Endometrial microvascular endothelial cells (primary cell): ENCODE results near the gene GTF3C4. TPM values are rescaled to one million over a fixed set of nuclear protein-coding genes. Genes with fewer than 3 reads are reported as not detected.

ENCODE experiments used
- in situ Hi-C: cut with HindIII; loops from 2 replicates; pipeline ENCODE4 v1.10.0; 2017; ENCODE audit warnings: low sequenced_read_pairs, low pct_unique_long_range_greater_than_20kb; ENCODE audit errors: inconsistent ontology term
- total RNA-seq: library from RNA; depleted of rRNA; stranded (reverse); fragments of >200 nt; gene quantifications from one replicate; pipeline ENCODE4 v1.2.3, GENCODE V29; 2015; ENCODE audit errors: inconsistent ontology term

Gene GTF3C4
- total RNA-seq, 1 donor from 2014 or later: 16.3 TPM

DNA sequence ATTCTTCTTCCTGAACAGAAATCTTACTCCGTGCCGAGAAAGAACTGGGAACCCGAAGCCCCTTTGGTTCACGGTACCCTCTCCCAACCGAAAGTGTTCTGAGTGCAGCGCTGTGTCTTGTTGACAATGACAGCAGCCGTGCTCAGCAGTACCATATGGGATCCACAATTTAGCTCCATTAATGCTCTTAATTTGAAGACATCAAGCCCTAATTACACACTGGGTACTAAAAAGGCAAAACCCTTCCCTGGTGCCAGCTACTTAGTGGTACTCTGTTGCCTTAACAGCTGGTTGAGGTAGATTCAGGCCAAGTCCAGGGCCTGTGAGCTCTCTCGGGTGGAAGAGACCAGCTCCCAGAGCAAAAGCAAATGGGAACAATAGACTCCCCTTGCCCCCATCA lies 25.0 kb upstream of the GTF3C4 start:
- in situ Hi-C loops: no loop called here

DNA sequence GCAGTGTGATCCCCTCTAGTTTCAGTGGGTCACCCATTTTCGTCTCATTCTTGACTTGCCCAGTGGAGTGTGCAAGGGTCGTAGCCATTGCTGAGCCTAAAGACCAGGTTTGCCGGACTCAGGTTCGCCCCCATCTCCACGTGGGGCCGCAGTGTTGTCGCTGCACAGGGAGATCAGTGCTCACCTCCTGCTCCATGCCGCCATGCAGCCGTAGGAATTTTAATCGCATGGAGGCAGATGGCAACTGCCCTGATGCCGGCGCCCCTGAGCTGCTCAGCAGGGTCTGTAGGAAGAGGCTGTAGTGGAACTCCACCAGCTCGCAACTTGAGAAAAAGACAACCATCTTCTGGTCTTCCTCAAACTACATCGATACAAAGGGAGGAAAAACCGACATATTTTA lies 24.6 kb upstream of the GTF3C4 start:
- in situ Hi-C loops: no loop called here

DNA sequence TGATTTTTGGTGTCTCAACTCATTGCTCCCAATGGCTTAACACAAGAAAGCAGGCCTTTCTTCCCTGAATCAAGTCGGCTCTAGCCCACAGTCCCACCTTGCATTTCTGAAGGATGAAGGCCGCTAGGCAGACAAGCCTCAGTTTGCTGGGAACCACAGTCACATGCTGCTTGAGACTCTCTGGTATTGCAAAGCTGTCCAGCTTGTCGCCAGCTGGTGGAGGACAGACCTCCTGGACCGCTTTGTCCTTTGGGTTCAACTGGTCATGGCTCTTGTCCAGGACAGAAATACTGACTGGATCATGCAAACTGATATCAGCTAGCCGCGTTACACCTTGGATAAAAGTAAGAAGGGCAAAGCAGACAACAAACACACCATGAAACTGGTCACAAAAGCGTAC lies 23.5 kb upstream of the GTF3C4 start:
- in situ Hi-C loops: no loop called here

DNA sequence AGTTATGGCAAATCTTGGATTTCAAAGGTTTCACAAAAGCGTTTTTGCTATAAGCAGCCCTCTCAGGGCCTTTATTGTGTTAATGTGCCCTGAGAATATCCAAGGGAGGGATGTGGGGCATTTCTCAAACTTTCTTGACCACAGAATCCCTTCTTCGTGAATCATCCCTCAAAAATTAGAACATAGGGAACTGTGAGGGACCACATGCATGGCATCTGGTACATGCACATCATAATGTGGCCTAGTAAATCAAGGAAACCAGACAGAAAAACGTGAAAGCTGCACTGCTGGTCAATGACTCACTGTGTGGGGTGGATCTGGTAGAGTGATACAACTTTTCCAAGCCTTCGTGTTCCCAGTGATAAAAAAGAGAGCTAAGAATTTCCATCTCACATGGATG lies 22.9 kb upstream of the GTF3C4 start:
- in situ Hi-C loops: no loop called here

DNA sequence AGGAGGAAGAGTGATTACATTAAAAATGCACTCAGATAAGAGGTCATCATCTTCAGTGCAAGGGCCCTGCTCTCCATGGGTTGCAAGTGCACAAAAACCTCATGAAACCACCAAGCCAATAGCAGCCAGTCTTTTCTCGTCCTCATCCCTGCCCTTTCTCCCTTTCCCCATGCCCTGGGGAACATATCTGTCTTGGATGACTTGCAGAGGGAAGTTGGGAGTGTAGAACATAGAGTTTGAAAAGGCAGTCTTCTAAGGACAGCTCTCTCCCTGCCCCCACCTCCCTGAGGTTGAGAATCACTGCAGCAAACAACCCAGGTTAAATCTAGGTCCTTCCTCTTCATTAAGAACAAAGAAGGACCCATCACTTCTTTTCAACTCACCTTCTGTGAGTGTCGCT lies 22.5 kb upstream of the GTF3C4 start:
- in situ Hi-C loops: no loop called here

DNA sequence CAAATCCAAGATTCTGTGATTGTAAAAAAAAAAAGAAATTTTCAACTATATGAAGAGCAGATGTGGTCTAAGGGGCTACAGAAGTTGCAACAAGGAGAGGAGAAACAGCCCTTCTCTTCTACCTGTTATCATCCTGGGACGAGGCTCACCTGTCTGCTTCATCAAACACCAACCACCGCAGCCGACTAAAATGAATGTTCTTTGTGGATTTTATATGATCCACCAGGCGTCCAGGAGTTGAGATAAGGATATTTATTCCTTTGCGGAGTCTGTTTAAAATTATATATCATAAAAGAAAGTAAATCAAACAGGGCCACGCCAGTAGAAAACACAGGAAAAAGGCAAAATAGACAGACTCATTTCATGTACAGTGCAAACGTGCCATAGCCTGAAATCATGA lies 22.0 kb upstream of the GTF3C4 start:
- in situ Hi-C loops: no loop called here

DNA sequence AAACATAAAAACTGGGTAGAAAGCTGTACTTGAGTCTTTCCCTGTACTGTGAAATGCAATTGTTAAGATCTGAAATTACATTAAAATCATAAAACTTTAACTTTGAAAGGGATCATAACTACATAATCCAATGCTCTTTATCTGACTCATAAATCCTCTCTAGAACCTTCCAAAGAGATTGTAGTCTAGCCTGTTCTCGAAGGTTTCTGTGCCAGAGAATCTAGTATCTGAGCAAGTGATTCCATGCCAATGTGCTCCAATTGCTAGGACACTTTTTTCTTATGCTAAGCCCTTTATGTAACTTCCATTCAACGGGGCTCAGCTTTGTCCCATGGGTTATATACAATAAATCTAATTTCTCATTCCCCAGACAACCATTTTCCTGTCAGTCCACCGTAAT lies 21.6 kb upstream of the GTF3C4 start:
- in situ Hi-C loops: no loop called here

DNA sequence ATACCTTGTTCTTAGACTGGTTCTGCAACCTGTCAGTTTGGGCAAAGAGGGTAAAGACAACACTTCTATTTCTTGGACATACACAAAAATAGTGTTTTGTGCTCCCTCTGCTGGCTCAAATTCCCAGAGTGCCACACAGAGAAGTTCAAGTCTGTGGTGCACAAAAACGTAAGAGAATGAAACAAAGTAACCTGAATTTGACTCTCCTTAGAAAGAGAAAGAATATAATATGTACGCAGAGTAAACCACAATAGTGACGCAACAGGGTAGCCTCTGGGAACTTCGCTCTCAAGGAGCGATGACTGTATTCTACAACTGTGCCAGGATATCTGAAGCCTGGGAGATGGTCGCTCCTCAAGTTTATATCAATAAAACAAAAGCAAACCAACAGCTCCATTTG lies 19.0 kb upstream of the GTF3C4 start:
- in situ Hi-C loops: no loop called here

DNA sequence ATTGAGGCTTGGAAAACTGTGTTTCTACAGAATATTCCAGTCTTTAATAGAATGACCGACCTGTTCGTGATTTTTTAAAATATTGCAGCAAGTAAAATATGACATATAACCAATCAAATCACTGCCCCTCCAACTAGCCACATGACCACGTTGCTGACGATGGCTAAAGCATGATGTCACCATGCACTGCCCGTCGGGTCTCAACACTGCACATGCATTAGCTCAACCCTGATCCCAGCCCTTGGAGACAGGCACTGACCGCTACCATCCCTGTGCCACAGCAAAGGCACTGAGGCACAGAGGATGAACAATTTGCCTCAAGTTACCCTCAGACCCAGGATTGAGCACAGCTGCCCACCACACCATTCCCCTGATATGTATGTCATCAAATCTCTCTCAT lies 14.0 kb upstream of the GTF3C4 start:
- in situ Hi-C loops: no loop called here

DNA sequence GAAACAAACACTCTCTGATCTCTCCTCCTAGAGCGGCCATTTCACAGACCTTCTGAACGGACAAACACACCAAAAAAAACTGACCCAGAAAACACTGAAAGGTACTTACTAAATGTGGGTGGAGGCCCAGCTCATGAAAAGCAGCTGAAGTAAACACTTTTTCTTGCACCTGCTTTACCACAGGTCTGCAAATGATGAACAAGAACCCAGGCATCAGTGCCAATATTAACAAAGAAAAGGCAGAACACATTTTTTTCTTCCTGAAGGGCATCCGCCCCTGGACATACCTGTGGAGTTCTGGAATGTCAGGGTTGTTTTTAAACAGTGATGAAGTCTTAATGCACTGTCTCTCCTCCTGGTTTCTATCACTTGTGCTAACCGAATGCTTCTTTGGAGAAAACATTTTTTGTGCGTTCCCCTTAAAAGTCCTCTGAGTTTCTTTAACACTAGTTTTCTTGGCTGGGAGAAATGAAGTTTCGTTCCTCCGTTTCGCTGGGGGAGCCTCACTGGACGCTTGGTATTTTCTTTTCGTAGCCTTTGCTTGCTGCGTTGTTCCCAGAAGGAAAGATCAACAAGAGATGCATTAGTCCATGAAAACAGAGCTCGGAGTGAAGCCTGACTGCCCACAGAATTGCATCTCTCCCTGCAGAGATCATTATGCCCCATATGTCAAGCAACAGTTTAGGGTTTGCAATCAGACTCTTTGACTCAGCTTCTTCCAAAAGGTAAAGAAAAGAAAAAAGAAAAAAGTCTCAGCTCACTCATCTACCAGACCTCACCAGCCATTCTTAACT lies 7.9 kb upstream of the GTF3C4 start:
- in situ Hi-C loops: no loop called here

DNA sequence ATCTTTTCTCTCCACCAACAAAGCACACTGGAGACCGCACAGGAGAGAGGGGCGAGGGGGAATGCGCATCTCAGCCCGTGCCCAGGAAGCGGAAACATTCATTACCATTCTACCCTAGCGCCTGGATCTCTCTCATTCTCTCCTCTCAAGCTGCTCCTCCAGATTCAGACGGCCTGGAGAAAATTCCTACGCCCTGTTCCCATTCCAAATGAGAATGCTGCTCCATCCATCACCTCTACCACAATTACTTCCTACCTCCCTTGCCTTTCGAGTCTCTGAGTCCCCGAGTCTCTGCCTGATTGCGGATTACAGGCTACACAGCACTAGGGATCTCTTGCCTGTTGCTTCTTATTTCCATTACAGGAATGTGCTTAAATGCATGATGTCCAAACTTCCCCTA lies 7.1 kb upstream of the GTF3C4 start:
- in situ Hi-C loops: no loop called here

DNA sequence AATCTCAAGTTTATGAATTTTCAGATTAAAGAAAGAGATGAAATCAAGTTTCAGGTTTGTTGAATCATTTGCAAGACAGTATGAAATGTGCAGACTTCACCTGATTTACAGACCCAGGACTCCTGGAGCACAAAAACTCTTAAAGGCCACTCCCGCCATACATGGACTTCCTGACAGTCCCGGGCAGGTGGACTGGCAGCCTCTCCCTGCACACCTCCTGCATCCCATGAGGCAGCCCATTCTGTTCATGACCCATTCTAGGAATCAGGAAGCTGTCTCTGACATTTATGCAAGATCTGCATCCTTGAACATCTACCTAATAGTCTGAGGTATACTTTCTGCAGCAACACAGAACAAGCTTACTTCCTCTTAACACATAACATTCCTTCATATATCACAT lies 6.4 kb upstream of the GTF3C4 start:
- in situ Hi-C loops: no loop called here

DNA sequence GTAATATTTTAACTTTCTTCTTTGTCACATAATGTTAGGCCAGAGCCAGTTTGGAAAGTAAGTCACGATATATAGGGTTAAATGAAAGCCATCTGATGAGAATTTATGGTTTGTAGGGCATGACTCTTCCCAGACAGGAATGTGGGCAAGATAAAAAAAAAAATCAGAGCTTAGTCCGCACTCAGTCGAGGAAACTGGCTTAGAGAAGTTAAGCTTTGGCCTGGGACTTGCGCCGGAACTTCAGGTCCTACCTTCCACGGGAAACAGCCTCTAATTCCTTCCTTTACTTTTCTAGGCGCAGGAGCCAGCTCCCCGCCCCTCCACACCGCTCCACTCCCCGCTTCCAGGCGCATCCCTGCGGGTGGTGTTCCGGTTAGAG lies 956 bp upstream of the GTF3C4 start:
- in situ Hi-C loops: no loop called here

DNA sequence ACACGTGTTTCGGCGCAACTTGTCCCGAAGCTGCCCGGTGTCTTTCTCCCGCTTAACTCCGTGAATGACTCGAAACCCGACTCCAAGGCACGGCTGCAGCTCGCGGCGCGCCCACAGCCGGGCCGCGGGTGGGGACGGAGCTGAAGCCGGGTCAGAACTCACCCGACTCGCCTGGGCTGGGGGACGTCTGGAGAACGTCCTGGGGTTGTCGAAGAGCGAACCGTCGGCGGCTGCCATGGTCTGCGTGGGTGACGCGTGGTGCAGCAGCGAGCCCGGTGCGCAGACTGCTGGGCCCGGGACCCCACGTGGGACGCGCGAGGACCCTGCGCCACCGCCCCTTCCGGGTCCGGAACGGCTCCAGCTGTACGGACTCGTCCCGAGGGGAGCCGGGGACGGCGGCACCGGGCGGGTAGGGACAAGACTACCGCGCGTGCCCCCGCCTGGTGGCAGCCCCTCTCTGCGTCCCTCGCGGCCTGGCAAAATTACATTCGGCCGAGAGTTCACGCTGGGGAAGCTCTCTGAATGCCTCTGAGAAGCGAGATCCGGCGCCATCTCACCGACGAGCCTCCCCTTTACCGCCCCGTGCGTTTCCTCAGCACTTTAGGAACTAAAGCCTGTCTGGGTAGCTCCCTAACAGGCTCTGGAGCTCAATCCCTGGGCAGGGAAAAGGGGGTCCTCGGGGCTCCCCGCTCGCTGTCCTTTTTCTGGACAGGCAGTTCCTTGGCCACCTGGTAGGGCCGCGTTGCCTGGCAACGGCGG lies 387 bp upstream of the GTF3C4 start, which contains the start of gene DDX31:
Gene DDX31 (minus strand): TSS at position 286 of the 759 bp plus-strand sequence. CDS start 49 bp downstream, at position 237.
- in situ Hi-C loops: no loop called here

DNA sequence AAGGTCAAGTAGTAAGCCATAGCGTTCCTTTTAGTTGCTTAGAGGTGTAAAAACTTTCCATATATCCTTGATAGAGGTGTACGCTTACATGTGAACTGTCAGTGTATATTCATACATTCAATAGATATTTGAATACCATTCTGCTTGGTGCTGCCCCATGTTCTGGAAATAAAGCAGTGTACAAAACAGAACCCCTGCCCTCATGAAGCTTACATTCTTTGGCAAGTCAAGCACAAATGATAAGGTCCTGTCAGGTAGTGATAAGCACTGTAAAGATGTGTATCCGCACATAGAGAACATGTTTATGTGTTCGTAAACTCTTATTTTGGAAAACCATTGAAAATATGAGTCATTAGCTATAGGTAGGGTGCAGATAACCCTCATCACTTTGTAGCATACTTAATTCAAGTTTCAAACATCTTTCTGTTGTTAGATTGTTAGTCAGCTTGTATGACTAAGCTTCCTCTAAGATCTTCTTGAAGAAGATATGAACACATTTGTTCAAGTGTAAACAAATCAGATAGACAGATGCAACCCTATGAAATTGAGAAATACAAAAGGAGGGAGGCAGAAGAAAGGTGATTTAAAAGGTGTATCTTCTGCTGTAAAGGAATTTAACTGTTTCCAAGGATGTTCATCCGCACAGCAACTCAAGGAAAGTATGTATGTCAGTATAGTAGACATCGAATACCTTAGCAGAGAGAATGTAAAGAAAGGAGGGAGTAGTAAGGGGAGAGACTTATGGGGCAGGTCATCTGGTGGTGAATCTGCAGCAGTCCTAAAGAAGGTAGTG lies 1.6 kb downstream of the GTF3C4 start:
- in situ Hi-C loops: no loop called here

DNA sequence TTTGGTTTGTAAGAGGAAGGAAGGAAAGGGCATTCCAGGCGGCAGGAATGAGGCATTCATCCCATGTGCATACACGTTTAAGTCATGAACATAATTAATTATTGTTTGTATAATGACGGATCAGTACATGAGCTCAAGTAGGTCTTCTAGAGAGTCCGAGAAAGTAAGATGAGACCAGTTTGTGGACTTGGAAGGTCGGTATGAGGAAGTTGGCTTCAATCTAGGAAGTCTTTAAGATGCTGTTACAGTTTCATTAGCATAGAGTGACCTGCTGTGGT lies 2.1 kb downstream of the GTF3C4 start:
- in situ Hi-C loops: no loop called here

DNA sequence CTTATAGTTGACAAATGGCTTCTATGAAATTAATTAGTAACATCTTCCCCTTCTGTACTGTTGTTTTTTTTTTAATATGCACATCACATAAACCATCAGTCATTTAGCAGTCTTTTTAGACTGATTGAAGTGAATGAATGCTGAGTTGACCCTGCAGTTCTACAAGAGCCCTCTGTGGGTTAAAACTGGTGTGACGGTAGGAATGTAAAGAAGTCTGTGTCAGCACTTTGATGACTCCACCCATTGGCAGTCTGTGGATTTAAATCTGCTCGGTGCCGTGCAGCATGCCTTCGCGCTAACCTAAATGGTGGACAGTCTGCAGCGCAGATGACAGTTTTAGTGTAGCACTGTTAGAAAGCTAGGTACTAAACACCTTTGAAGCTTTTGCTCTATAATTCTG lies 3.1 kb downstream of the GTF3C4 start:
- in situ Hi-C loops: no loop called here

DNA sequence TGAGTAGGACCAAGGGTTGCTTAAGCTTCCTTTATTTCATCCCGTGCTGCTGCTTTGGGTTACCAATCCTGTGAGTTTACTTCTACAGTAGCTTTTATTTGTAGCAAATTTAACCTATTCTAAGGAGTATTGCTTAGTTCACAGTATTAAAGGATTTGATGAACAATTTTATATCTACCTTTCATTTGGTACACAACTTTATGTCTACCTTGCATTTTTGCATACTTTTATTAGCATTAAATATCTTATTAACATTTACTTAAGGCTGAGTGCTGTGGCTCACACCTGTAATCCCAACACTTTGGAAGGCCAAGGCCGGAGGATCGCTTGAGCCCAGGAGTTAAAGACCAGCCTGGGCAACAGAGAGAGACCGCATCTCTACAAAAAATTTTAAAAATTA lies 4.2 kb downstream of the GTF3C4 start:
- in situ Hi-C loops: no loop called here

DNA sequence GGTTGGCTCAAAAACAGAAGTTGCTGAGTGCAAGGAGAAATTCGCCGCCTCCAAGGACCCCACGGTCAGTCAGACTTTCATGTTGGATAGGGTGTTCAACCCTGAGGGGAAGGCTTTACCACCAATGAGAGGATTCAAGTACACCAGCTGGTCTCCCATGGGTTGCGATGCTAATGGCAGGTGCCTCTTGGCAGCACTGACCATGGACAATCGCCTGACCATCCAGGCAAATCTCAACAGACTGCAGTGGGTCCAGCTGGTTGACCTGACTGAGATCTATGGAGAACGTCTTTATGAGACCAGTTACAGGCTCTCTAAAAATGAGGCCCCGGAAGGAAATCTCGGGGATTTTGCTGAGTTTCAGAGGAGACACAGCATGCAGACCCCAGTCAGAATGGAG lies 7.7 kb downstream of the GTF3C4 start:
- in situ Hi-C loops: no loop called here
